Loucy (cell line): ENCODE measurements around the gene CNTNAP4.

Source experiments
- H2AFZ ChIP-seq: fragments of 200-600 bp; sonication (generic); 2 replicates; pipeline ENCODE4 v1.6.0; 2016; ENCODE audit warnings: antibody characterized with exemption, mild to moderate bottlenecking, low read length, moderate library complexity
- H3F3A ChIP-seq: fragments of 200-600 bp; 2 replicates; pipeline ENCODE4 v1.6.0; 2016; ENCODE audit warnings: antibody characterized with exemption, low read depth, mild to moderate bottlenecking
- H3K27me3 ChIP-seq: fragments of 200-600 bp; sonication (generic); 2 replicates; pipeline ENCODE4 v1.6.1; 2014; ENCODE audit warnings: low read length, mild to moderate bottlenecking; ENCODE audit not compliant: insufficient read depth, poor library complexity, severe bottlenecking
- H3K36me3 ChIP-seq: fragments of 200-600 bp; sonication (generic); 2 replicates; pipeline ENCODE4 v1.6.1; 2016; ENCODE audit warnings: low read length; ENCODE audit not compliant: insufficient read depth
- H3K4me1 ChIP-seq: fragments of 200-600 bp; sonication (generic); 2 replicates; pipeline ENCODE4 v1.5.1; 2014; ENCODE audit warnings: low read length, mild to moderate bottlenecking; ENCODE audit not compliant: insufficient read depth, poor library complexity, severe bottlenecking
- H3K4me2 ChIP-seq: fragments of 200-600 bp; sonication (generic); 2 replicates; pipeline ENCODE4 v1.6.0; 2014; ENCODE audit warnings: antibody characterized with exemption, low read length, low read depth, mild to moderate bottlenecking; ENCODE audit not compliant: poor library complexity, severe bottlenecking
- H3K4me3 ChIP-seq: fragments of 200-600 bp; sonication (generic); 2 replicates; pipeline ENCODE4 v1.5.1; 2014; ENCODE audit warnings: low read length, mild to moderate bottlenecking, mixed read lengths; ENCODE audit not compliant: poor library complexity, severe bottlenecking
- H3K79me2 ChIP-seq: fragments of 200-600 bp; sonication (generic); 2 replicates; pipeline ENCODE4 v1.6.1; 2014; ENCODE audit warnings: low read length; ENCODE audit not compliant: insufficient read depth
- H3K9ac ChIP-seq: fragments of 200-600 bp; sonication (generic); 2 replicates; pipeline ENCODE4 v1.6.0; 2014; ENCODE audit warnings: mild to moderate bottlenecking, low read depth, low read length, moderate library complexity; ENCODE audit not compliant: poor library complexity, severe bottlenecking
- H3K9me2 ChIP-seq: fragments of 200-600 bp; sonication (generic); replicated peaks from 2 replicates; pipeline ENCODE4 v1.6.1; 2016; ENCODE audit warnings: low read depth, low read length, mixed read lengths
- H3K9me3 ChIP-seq: fragments of 200-600 bp; sonication (generic); 2 replicates; pipeline ENCODE4 v1.6.1; 2014; ENCODE audit warnings: mild to moderate bottlenecking, antibody characterized with exemption, low read length, low read depth; ENCODE audit not compliant: insufficient read depth
- H4K20me1 ChIP-seq: fragments of 200-600 bp; sonication (generic); 2 replicates; pipeline ENCODE4 v1.6.0; 2014; ENCODE audit warnings: antibody characterized with exemption, low read length, mild to moderate bottlenecking; ENCODE audit not compliant: insufficient read depth, poor library complexity, severe bottlenecking
- CTCF ChIP-seq: fragments of 200-600 bp; sonication (generic); conservative IDR thresholded peaks from 2 replicates; pipeline ENCODE4 v1.5.1; 2014; ENCODE audit warnings: mild to moderate bottlenecking, antibody characterized with exemption, low read length
- EZH2phosphoT487 ChIP-seq: fragments of 200-600 bp; IDR thresholded peaks from 2 replicates; pipeline ENCODE4 v1.6.1; 2018; ENCODE audit warnings: antibody characterized with exemption, mild to moderate bottlenecking, moderate library complexity, borderline replicate concordance

CNTNAP4 gene

GRCh38 chr16:76371441-76371840 is 94.2 kb downstream of the CNTNAP4 start:
- no peak overlapping the region for H3K4me3 ChIP-seq
- H3F3A ChIP-seq, result no peaks in the 10 kb centered on the region
- no peaks in the 10 kb centered on the region for H3K27me3 ChIP-seq
- H3K9ac ChIP-seq, result no peak overlapping the region
- TF ChIP-seq EZH2phosphoT487 (no peak), CTCF (no peak)
- no peaks in the 10 kb centered on the region for H3K36me3 ChIP-seq
- H3K9me2 ChIP-seq, result no peaks in the 10 kb centered on the region
- no peaks in the 10 kb centered on the region for H4K20me1 ChIP-seq
- H3K9me3 ChIP-seq, result no peaks in the 10 kb centered on the region
- no peaks in the 10 kb centered on the region for H3K4me1 ChIP-seq
- H3K79me2 ChIP-seq, result no peaks in the 10 kb centered on the region
- no peak overlapping the region for H2AFZ ChIP-seq
- no peak overlapping the region for H3K4me2 ChIP-seq

GRCh38 chr16:76373998-76374397 is 96.8 kb downstream of the CNTNAP4 start:
- no peaks in the 10 kb centered on the region for H3K4me1 ChIP-seq
- no peak overlapping the region for H3K4me3 ChIP-seq
- no peak overlapping the region for H3K9ac ChIP-seq
- no peaks in the 10 kb centered on the region for H3K9me3 ChIP-seq
- H3K27me3 ChIP-seq, result no peaks in the 10 kb centered on the region
- no peaks in the 10 kb centered on the region for H3K9me2 ChIP-seq
- H2AFZ ChIP-seq, result no peak overlapping the region
- no peak overlapping the region for H3K4me2 ChIP-seq
- no peaks in the 10 kb centered on the region for H3F3A ChIP-seq
- no peak for TF ChIP-seq EZH2phosphoT487
- no peak for TF ChIP-seq CTCF
- H3K79me2 ChIP-seq, result no peaks in the 10 kb centered on the region
- H3K36me3 ChIP-seq, result no peaks in the 10 kb centered on the region
- no peaks in the 10 kb centered on the region for H4K20me1 ChIP-seq

- no peak for TF ChIP-seq EZH2phosphoT487
- no peak for TF ChIP-seq CTCF
- H3K79me2 ChIP-seq, result no peaks in the 10 kb centered on the region
- H3K4me2 ChIP-seq, result no peak overlapping the region
- H4K20me1 ChIP-seq, result no peaks in the 10 kb centered on the region
- H3K4me1 ChIP-seq, result no peaks in the 10 kb centered on the region
- no peaks in the 10 kb centered on the region for H3K9me2 ChIP-seq
- H2AFZ ChIP-seq, result no peak overlapping the region
- H3K9ac ChIP-seq, result no peak overlapping the region
- H3K36me3 ChIP-seq, result no peaks in the 10 kb centered on the region
- no peaks in the 10 kb centered on the region for H3K9me3 ChIP-seq
- no peaks in the 10 kb centered on the region for H3K27me3 ChIP-seq
- no peak overlapping the region for H3K4me3 ChIP-seq
- no peaks in the 10 kb centered on the region for H3F3A ChIP-seq
Observed at GRCh38 chr16:76376988-76377387, 99.8 kb downstream of the CNTNAP4 start.
